ENCODE data around the gene GPC5. TPM values are rescaled to one million over a fixed set of nuclear protein-coding genes. Genes with fewer than 3 reads are reported as not detected.
A peak's percentile ranks its signal among the peaks of the same experiment; 100 is the strongest.

The GPC5 gene
- total RNA-seq, 2 experiments from 2014 or later, result 0.06 TPM; not detected in 1

DNA sequence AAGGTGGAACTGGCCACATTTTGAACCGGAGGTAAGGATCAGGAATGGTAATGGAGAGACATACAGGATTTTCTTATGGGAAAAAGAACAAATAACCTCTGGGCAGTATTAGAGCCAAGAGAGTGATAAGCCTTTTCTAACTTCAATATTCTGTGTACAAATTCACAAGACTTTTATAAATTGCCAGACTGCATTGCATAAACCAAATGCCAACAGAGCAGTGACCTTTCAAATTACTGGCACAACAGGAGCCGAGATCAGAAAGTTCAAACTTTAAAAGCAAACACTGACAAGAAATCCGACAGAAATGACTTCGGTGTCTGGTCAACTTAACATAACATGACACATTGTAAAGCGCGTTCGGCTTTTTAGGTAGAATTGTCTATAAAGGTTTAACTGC lies 737.1 kb downstream of the GPC5 start:
- Mint-ChIP-seq H3K27ac (no peak overlapping the region), H3K36me3 (ENCODE audit: low read depth) (no peaks in the 10 kb centered on the region), H3K4me1 (no peaks in the 10 kb centered on the region), H3K4me3 (no peak overlapping the region), H3K9me3 (no peaks in the 10 kb centered on the region), H3K27me3 (no peaks in the 10 kb centered on the region)
- no peak for DNase-seq
- POLR2A ChIA-PET, result no interaction called here
- CTCF ChIA-PET, result no interaction called here

DNA sequence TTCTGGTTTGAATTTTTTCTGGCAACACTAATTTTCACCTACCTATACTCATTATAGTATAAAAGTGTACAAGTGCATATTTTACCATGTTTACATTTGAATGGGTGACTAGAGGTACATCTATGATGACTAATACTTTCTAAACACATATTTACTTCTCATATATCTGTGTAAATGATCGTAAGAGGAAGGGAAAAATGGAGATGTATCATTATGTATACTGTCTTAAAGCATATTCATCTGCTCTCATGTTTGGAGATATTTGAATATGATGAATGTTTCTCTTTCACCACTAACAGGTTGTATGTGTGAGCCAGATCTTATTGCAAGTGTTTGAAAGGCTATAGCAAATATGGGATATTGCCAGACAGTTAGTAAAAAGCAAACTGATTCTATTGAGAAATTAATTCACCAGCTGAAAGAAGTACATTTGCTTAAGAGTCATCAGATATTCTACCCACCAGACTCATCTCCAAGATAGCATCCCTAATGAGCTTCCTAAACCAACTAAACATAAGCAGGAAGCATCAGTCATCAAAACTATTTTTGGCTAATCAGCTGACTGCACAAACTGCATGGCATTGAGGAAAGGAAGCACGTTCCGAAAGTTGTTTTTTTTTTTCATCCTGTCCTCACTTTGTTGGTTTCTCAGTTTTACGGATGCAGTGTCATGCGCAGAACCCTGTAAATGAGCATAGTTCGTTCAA lies 738.2 kb downstream of the GPC5 start:
- no peak overlapping the region for H3K4me3 Mint-ChIP-seq
- no peaks in the 10 kb centered on the region for H3K36me3 Mint-ChIP-seq (ENCODE audit: low read depth)
- no peak overlapping the region for H3K27ac Mint-ChIP-seq
- ChIA-PET CTCF (no interaction called here), POLR2A (no interaction called here)
- no peaks in the 10 kb centered on the region for H3K9me3 Mint-ChIP-seq
- no peaks in the 10 kb centered on the region for H3K4me1 Mint-ChIP-seq
- no peaks in the 10 kb centered on the region for H3K27me3 Mint-ChIP-seq
- no peak for DNase-seq

DNA sequence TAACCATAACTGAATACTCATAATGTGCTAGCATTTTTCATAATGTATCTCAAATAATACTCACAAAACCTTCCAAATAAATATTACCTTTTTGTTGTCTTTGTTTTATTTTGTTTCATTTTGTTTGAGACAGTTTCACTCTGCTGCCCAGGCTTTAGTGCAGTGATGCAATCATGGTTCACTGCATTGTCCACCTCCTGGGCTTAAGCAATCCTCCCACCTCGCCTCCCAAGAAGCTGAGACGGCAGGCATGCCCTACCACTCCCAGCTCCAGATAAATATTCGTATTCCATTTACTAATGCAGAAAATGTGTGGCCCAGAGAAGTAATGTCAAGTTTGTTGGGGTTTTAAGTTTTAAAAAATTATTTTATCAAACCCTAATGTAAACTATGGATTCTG lies 739.1 kb downstream of the GPC5 start:
- POLR2A ChIA-PET, result no interaction called here

DNA sequence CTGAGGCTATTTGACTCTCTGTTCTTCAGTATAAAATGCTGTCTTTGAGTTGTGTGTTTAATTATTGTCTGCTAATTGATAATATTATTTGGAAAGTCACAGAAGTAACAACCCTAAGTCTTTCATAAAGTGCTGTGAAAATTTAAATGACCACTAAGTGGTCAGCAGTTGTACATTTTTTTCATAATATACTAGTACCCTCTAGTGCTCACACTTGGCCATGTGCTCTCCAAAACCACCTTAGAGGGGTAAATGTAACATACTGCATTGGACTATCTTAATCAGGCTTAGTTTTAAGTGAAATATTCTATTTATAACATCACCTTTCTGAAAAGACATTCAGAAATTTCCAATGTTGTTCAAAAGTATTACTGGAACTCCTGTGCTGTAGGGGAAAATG lies 745.3 kb downstream of the GPC5 start:
- no peaks in the 10 kb centered on the region for H3K27me3 Mint-ChIP-seq
- no peak overlapping the region for H3K4me3 Mint-ChIP-seq
- H3K4me1 Mint-ChIP-seq, result no peaks in the 10 kb centered on the region
- H3K27ac Mint-ChIP-seq, result no peak overlapping the region
- no peaks in the 10 kb centered on the region for H3K9me3 Mint-ChIP-seq
- no peaks in the 10 kb centered on the region for H3K36me3 Mint-ChIP-seq (ENCODE audit: low read depth)
- DNase-seq, result no peak
- POLR2A ChIA-PET, result no interaction called here
- CTCF ChIA-PET, result no interaction called here

More for the DNA sequence above, 739.1 kb downstream of the GPC5 start:
- DNase-seq, result no peak
- H3K36me3 Mint-ChIP-seq (ENCODE audit: low read depth), result no peaks in the 10 kb centered on the region
- no peaks in the 10 kb centered on the region for H3K9me3 Mint-ChIP-seq
- CTCF ChIA-PET, result no interaction called here
- no peaks in the 10 kb centered on the region for H3K27me3 Mint-ChIP-seq
- no peaks in the 10 kb centered on the region for H3K4me1 Mint-ChIP-seq
- no peak overlapping the region for H3K27ac Mint-ChIP-seq
- H3K4me3 Mint-ChIP-seq, result no peak overlapping the region

DNA sequence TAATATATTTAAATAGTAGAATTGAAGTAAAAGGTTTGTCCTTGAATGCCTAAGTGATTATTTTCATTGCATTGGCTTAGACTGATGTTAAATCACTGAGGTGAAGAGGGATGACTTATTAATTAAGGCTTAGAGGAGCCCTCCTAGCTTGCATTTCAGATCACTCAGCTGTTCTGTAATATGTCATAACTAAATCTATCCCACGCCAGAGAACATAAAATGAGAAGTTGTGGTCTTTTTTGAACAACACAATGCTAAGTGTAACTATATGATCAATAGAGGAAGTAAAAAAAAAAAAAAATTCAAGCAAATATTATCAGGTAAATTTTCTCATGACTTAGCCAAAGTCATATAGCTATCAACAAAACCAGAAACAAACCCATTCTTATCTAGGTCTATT lies 752.2 kb downstream of the GPC5 start:
- H3K27me3 Mint-ChIP-seq, result no peaks in the 10 kb centered on the region
- no peaks in the 10 kb centered on the region for H3K9me3 Mint-ChIP-seq
- no peak overlapping the region for H3K4me3 Mint-ChIP-seq
- H3K36me3 Mint-ChIP-seq (ENCODE audit: low read depth), result no peaks in the 10 kb centered on the region
- H3K27ac Mint-ChIP-seq, result no peak overlapping the region
- DNase-seq, result no peak
- no peaks in the 10 kb centered on the region for H3K4me1 Mint-ChIP-seq
- ChIA-PET CTCF (no interaction called here), POLR2A (no interaction called here)

DNA sequence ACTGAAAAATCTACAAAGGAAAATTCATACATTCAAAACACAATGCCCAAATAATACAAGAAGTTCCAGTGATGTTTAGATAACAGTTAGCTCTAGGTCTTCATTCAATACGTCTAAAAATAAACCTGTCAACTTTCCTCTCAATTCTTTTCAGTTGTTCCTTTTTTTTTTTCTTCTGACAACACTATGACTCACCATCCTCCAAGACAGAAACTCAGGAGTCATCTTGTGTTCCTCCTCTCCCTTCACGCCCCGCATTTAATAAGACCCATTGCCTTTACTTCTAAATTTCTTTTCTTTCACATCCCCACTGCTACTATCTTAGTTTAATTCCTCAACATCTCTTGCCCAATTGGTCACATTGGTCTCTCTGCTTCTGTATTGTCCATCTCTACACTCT lies 759.9 kb downstream of the GPC5 start:
- Mint-ChIP-seq H3K9me3 (no peaks in the 10 kb centered on the region), H3K4me1 (no peaks in the 10 kb centered on the region), H3K4me3 (no peak overlapping the region), H3K27me3 (no peaks in the 10 kb centered on the region), H3K36me3 (ENCODE audit: low read depth) (no peaks in the 10 kb centered on the region), H3K27ac (no peak overlapping the region)
- no peak for DNase-seq
- ChIA-PET CTCF (no interaction called here), POLR2A (no interaction called here)

DNA sequence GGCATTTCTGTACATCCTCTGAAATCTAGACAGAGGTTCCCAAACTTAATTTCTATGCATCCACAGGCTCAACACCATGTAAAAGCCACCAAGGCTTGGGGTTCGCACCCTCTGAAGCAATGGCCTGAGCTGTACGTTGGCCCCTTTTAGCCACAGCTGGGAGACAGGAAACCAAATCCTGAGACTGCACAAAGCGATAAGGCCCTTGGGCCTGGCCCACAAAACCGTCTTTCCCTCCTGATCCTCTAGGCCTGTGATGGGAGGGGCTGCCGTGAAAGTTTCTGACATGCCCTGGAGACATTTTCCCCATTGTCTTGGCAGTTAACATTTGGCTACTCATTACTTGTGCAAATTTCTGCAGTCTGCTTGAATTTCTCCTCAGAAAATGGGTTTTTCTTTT lies 766.4 kb downstream of the GPC5 start:
- ChIA-PET CTCF (no interaction called here), POLR2A (no interaction called here)
- no peak overlapping the region for H3K27ac Mint-ChIP-seq
- DNase-seq, result no peak
- H3K9me3 Mint-ChIP-seq, result no peaks in the 10 kb centered on the region
- H3K4me3 Mint-ChIP-seq, result no peak overlapping the region
- no peaks in the 10 kb centered on the region for H3K36me3 Mint-ChIP-seq (ENCODE audit: low read depth)
- H3K4me1 Mint-ChIP-seq, result no peaks in the 10 kb centered on the region
- no peaks in the 10 kb centered on the region for H3K27me3 Mint-ChIP-seq

DNA sequence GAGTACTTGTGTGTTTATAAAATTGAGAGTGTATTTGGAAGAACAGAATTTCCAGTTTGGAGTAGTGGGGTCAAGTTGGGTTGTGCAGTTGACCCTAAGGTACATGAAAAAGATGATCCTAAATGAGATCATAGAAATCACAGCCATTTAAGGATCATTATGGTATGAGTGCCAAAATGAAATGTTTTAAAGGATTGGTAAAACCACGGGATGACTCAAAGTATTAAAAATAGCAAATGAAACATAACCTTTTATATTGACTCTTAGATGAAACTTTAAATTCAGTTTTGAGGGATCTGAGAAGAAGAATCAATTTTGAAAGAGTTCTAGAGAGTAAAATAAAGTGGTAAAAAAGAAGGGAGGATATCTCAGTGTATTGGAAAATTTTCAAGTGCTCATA lies 773.8 kb downstream of the GPC5 start:
- H3K4me3 Mint-ChIP-seq, result no peak overlapping the region
- no peak for DNase-seq
- H3K4me1 Mint-ChIP-seq, result no peaks in the 10 kb centered on the region
- POLR2A ChIA-PET, result no interaction called here
- H3K9me3 Mint-ChIP-seq, result no peaks in the 10 kb centered on the region
- no peaks in the 10 kb centered on the region for H3K36me3 Mint-ChIP-seq (ENCODE audit: low read depth)
- no peaks in the 10 kb centered on the region for H3K27me3 Mint-ChIP-seq
- no peak overlapping the region for H3K27ac Mint-ChIP-seq
- CTCF ChIA-PET, result no interaction called here

DNA sequence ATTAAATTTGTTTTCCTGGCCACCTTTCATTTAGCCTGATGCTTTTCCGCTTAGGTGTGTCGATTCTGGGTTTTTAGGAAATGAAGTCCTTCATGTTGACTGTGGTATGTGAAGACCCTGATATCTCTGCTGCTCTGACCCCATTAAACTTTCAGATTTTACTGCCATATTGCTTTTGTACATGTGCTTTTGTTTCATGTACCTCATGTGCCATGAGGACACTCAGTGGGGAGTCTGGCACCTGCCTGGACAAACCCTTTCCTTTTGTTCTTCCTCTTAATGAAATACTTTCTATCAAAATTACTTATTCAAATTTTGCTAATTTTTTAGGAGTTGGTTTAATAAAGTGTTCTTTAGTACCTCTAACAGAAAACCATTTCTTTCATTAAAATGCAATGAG lies 774.8 kb downstream of the GPC5 start:
- H3K27ac Mint-ChIP-seq, result no peak overlapping the region
- no peaks in the 10 kb centered on the region for H3K36me3 Mint-ChIP-seq (ENCODE audit: low read depth)
- ChIA-PET POLR2A (no interaction called here), CTCF (no interaction called here)
- no peak overlapping the region for H3K4me3 Mint-ChIP-seq
- no peaks in the 10 kb centered on the region for H3K9me3 Mint-ChIP-seq
- H3K4me1 Mint-ChIP-seq, result no peaks in the 10 kb centered on the region
- DNase-seq, result no peak
- H3K27me3 Mint-ChIP-seq, result no peaks in the 10 kb centered on the region

DNA sequence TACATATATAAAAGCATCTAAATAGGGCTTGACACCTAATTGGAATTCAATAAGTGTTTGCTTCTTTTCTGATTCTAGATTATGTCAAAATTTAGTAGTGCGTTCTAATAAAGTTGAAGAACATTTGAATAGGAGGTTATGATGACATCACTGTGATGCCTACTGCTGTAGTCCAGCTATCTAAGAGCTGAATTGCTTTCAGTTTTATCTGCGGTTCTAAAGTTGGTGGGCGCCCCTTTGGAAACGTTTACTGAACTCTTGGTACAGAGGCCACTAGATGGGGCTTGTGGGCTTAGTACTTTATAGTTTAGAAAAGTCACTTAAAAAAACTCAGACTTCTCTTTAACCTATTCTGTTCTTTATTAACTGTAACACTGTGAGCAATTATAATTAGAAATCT lies 776.9 kb downstream of the GPC5 start:
- no peaks in the 10 kb centered on the region for H3K27me3 Mint-ChIP-seq
- ChIA-PET POLR2A (no interaction called here), CTCF (no interaction called here)
- H3K36me3 Mint-ChIP-seq (ENCODE audit: low read depth), result no peaks in the 10 kb centered on the region
- no peak overlapping the region for H3K4me3 Mint-ChIP-seq
- DNase-seq, result no peak
- no peaks in the 10 kb centered on the region for H3K9me3 Mint-ChIP-seq
- H3K27ac Mint-ChIP-seq, result no peak overlapping the region
- H3K4me1 Mint-ChIP-seq, result no peaks in the 10 kb centered on the region

DNA sequence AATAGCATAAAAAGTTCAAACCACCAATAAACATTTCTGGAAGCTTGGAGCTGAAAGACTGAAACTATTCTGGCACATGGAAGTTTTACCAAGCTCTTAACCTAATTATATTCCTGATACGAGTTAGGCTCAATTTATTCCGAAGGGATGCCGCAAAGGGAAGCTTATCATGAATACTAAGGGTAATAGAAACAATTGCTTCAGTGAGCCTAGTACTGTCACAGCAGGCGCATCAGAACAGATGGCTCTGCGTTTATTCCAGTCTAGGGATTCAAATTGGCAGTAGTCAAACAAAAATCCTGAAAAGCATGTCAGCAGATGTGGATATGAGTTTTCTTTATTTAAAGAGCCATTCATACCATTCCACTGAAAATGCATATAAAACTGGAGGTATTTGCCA lies 779.5 kb downstream of the GPC5 start:
- ChIA-PET CTCF (interaction anchor here (1.6 kb wide), 1 partner anchor 9 kb away, joined by 4 read pairs; no protein-coding TSS in a partner anchor), POLR2A (no interaction called here)
- H3K27me3 Mint-ChIP-seq, result no peaks in the 10 kb centered on the region
- DNase-seq, result no peak
- no peaks in the 10 kb centered on the region for H3K4me1 Mint-ChIP-seq
- H3K9me3 Mint-ChIP-seq, result no peaks in the 10 kb centered on the region
- no peak overlapping the region for H3K27ac Mint-ChIP-seq
- no peaks in the 10 kb centered on the region for H3K36me3 Mint-ChIP-seq (ENCODE audit: low read depth)
- H3K4me3 Mint-ChIP-seq, result no peak overlapping the region

DNA sequence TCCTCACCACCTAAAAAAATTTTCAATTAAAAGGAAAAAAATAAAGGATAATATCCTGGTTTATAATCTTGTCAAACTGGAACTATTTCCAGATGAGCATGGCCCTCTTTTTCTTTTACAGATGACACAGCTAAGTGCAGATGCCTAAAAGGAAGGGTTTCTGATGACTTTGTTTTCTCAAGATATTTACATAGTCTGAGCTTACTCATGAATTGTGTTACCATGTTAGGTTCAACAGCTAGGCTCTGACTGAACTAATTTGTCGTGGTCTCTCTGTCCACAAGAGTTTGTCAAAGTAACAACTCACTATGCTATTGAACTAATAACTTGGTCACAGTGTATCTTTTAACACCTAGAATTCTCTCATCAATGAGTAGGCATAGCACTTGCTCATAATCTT lies 780.8 kb downstream of the GPC5 start:
- no peak for DNase-seq
- H3K36me3 Mint-ChIP-seq (ENCODE audit: low read depth), result no peaks in the 10 kb centered on the region
- H3K4me1 Mint-ChIP-seq, result no peaks in the 10 kb centered on the region
- no peak overlapping the region for H3K27ac Mint-ChIP-seq
- ChIA-PET POLR2A (no interaction called here), CTCF (no interaction called here)
- H3K9me3 Mint-ChIP-seq, result no peaks in the 10 kb centered on the region
- no peak overlapping the region for H3K4me3 Mint-ChIP-seq
- no peaks in the 10 kb centered on the region for H3K27me3 Mint-ChIP-seq

DNA sequence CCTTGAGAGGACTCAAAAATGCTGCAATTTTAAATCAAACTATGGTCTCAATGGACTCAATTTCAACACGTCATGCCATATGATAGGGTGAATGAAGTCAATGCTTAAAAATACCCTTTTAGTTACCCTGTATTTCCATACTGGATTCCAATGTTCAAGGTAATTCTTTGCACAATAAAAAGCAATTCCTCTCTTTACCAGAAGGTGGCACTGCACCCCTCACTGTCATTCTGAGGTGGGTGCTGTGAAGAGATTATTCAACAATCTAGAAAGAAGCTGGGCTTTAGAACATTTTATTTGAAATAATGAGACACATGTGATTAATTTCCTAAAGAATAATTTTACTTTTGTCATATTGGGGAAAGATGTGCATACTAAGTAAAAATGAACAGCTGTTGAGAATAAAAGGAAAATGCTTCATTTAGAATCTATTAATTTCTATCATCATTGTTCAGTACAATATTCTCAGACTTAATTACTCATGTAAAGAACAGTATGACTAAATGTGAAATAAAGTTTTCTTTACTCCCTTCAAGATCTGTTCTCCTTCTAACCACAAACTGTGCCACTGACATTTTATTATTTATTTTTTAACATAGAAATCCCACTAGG lies 789.1 kb downstream of the GPC5 start:
- Mint-ChIP-seq H3K4me3 (no peak overlapping the region), H3K36me3 (ENCODE audit: low read depth) (no peaks in the 10 kb centered on the region), H3K9me3 (no peaks in the 10 kb centered on the region), H3K27ac (no peak overlapping the region), H3K4me1 (no peaks in the 10 kb centered on the region), H3K27me3 (no peaks in the 10 kb centered on the region)
- DNase-seq, result peak; percentile 22
- ChIA-PET CTCF (interaction anchor here (1.4 kb wide), 1 partner anchor 10 kb away, joined by 4 read pairs; no protein-coding TSS in a partner anchor), POLR2A (no interaction called here)

DNA sequence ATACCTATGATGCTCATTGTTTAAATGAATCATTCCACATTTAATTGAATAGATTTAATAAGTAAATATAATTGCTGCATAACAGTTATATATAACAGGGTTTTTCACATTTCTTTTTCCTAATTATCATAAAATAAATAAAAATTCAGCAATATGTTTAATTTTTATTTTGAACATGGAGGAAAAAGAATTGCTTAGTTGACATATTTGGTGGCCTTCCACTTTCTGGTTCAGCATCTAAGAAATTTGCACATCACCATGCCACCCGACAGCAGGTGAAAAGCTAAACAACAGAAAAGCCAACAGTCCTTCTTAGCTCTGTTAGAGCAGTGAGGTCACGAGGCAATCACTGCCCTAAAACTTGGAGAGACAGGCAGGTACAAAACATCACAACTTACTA lies 790.2 kb downstream of the GPC5 start:
- no peak overlapping the region for H3K4me3 Mint-ChIP-seq
- ChIA-PET POLR2A (no interaction called here), CTCF (no interaction called here)
- H3K27ac Mint-ChIP-seq, result no peak overlapping the region
- H3K9me3 Mint-ChIP-seq, result no peaks in the 10 kb centered on the region
- no peak for DNase-seq
- no peaks in the 10 kb centered on the region for H3K4me1 Mint-ChIP-seq
- no peaks in the 10 kb centered on the region for H3K36me3 Mint-ChIP-seq (ENCODE audit: low read depth)
- H3K27me3 Mint-ChIP-seq, result no peaks in the 10 kb centered on the region
